ENCODE results near the gene HDAC6.
A peak's percentile ranks its signal among the peaks of the same experiment; 100 is the strongest.
"Not testable (repeated sequence)": the region's sequence is repeated elsewhere in the genome, so short reads cannot be mapped to it uniquely, and the experiment has no call there.

Gene HDAC6

DNA sequence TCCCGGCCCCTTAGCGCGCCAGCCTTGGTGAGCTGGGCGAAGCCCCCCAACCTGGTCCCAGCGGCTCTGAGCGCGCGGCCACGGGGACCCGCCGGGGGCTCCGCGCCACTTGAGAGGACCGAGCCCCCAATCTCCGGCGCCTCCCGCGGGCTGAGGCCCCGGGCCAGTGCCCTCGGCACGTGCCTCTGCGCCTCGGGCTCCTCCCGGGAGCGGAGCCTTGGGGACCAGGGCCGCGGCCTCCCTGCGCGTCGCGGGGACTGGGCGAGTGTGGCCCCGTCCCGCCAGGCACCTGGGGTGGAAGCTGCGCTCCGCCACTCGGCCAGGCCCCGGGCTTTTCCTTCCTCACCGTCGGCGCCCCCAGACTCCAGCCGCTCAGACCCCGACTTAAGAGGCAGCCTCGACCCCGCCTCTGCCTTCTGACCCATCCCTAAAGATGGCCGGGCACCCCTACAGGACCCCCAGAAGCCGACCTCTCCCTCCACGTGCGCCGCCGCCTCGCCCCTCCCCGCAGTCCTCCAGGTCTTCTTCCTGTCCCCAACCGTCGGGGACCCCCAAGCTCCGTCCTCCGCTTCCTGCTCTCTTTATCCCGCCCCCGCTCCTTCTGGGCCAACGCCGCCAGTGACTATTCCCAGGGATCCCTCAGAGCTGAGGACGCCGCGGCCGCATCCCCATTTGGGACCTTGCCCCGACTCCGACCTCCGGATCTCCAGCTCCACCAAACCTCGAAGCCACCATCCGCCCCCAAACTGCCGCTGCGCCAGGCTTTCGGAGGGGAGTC lies 25.2 kb downstream of the HDAC6 start:
- DNase-seq = no peak

DNA sequence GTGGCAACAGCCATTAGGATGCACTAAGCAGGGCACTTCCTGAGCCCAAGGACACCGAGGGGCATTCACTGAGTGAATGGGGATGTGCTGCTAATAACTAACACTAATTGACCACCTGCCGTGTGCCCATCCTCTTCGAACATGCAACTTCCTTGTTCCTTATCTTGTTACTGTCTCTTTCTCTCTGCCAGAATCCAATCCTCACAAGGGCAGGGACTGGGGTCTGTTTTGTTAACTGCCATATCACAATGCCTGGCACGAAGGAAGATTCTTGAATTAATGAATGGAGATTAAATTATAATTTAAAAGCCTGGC lies 25.7 kb downstream of the HDAC6 start:
- no peak for DNase-seq

DNA sequence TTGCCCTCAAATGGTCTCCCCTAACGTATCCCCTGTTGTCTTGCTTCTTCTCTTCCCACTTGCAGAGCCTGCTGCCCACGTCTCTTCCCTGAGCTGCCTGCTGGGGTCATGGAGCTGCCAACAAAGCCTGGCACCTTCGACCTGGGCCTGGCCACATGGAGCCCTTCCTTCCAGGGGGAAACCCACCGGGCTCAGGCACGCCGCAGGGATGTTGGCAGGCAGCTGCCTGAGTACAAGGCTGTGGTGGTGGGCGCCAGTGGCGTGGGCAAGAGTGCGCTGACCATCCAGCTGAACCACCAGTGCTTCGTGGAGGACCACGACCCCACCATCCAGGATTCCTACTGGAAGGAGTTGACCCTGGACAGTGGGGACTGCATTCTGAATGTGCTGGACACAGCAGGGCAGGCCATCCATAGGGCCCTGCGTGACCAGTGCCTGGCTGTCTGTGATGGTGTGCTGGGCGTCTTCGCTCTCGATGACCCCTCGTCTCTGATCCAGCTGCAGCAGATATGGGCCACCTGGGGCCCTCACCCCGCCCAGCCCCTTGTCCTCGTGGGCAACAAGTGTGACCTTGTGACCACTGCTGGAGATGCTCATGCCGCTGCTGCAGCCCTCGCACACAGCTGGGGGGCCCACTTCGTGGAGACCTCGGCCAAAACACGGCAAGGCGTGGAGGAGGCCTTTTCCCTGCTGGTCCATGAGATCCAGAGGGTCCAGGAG lies 27.3 kb downstream of the HDAC6 start:
- no peak for DNase-seq

DNA sequence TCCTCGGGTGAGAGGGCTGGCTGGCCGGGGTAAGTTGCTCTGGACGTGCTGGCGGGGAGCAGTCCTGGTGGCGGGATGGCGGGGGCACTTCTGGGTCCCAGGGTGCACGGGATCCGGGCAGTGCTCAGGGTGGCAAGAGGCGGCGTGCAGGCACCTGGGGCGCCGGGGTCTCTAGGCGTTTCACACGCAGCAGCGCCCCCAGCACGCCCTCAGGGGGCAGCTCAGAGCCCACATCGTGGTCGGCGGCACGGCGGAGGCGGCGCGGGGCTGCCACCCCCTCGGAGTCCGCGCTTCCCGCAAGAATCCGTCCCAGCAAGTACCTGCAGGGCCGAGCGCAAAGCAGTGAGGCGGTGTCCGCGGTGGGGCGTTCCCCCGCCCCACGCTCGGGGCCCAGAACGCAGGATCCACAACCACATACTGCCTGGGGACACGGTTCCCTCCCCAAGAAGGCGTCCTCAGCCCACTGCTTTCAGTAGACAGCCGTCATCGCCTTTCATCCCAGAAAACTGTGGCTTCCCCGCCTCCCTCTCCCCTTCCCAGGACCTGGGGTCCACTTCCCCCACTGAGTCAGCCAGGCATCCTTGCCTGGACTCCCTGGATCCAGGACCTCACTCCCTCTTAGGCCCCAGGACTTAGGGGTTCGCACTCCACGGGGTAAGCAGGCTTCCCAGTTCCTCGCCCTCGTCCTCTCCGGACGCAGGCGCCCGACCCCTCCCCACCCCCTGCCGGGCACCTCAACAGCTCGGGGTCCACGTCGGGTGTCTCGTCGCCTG lies 29.5 kb downstream of the HDAC6 start:
- DNase-seq = no peak

DNA sequence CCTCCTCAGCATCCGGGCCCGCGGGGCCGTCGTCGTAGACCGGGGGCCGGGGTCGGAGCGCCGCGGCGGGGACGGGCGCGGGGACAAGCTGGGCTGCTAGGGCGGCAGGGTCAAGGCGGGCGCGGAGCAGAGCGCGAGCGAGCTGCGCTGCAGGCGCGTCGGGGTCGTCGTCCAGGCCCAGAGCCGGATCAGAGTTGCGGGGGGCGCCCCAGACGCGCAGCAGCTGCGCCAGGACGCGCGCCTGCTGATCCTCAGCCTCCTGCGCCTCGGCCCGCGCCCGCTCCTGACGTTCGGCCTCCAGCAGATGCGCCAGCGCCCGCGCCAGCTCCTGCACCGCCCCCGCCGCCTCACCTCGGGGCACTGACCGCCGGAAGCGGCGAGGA lies 30.0 kb downstream of the HDAC6 start:
- DNase-seq = no peak

DNA sequence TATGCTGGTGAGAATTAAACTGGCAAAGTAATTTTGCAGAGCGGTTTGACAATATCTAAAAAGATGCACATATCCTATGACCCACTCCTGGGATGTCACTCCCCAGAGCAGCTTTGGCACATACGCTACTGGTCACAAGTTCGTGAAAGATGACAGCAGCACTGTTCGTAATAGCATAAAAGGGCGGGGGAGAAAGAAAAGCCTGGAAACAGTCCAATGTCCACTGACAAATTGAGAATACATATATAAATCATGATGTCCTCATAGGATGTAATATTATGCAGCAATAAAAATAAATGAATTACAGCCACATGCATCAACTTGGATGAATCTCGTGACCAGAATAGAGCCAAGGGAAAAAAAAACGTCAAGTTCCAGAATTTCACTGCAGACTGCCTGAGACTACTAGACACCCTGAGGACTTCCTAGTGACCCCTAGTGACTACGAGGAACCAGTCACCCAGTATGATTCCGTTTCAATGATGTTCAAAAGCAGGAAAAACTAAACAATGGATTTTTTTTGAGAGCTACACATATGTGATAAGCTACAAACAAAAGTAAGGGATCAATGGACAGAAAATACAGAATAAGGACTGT lies 31.8 kb downstream of the HDAC6 start:
- DNase-seq = no peak

DNA sequence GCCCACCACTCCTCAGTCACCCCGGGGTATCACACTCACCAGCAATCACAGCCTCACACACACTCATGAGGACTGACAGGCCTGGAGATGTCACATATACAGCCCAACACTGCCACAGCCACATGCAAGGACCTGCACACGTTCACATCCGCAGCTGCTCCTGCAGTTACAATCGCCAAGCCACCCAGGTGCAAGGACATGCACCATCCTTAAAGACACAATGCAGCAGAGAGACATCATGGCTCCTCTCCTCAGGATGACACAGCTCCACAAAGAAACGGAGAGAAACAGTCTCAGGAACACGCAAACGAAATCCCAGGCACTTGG lies 32.5 kb downstream of the HDAC6 start:
- no peak for DNase-seq

DNA sequence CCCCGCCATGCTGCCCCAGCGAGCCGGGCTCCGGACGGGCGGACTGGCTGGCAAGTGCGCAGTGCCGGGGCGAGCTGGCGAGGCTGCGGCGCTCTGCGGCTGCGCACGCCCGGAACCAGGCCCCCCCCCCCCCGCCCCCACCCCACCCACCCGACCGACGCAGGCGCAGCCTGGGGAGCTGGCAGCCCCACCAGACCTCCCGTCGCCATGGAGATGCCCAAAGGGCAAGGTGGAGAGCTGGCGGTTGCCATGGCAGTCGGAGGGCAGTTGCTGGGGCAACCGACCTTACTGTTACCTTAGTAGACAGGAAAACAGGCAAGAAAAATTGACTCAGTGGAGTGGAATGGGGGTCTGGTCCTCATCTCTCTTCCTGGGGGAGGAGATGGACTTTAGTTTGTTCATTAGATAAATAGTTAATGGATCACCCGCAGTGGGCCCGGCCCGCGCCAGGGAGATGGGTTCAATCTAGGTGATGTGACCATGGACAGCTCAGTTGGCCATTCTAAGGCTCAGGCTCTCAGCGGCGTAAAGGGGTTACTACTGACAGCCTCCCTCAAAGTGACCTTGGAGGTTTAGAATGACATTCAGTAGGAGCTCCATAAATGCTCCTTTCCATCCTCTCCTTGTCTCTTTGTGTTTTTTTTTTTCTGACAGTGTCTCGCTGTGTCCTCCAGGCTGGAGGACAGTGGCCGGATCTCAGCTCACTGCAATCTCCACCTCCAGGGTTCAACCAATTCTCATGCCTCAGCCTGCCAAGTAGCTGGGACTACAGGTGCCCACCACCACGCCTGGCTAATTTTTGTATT lies 33.9 kb downstream of the HDAC6 start, which contains the start of gene PCSK1N:
TSS of gene PCSK1N (minus strand) at position 87 of the 806 bp plus-strand sequence. CDS start at position 9, 78 bp downstream.
- DNase-seq = peak; percentile 13 to 49

DNA sequence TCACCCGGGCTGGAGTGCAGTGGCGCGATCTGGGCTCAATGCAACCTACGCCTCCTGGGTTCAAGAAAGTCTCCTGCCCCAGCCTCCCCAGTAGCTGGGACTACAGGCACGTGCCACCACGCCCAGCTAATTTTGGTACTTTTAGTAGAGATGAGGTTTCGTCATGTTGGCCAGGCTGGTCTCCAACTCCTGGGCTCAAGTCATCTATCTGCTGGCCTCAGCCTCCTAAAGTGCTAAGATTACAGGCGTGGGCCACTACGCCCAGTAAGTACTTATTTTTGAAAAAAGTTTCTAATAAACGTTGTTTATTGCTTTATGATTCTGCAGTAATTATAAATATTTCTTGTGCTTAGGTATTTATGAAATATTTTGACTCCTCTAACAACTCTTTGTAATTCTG lies 37.8 kb downstream of the HDAC6 start:
- no peak for DNase-seq

DNA sequence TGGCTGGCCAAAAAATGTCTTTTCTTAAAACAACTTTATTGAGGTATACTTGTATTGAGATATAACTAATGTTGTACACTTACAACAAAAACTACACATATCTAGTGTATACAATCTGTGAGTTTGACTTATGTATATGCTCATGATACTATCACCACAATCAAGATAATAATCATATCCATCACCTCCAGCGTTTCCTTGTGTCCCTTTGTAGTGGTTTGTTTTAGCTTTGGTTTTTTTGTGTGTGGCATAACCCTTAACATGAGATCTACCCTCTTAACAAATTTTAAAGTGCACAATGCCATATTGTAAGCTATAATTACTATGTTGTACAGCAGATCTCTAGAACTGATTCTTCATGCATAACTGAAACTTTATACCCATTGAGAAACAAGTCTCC lies 47.0 kb downstream of the HDAC6 start:
- DNase-seq = no peak

DNA sequence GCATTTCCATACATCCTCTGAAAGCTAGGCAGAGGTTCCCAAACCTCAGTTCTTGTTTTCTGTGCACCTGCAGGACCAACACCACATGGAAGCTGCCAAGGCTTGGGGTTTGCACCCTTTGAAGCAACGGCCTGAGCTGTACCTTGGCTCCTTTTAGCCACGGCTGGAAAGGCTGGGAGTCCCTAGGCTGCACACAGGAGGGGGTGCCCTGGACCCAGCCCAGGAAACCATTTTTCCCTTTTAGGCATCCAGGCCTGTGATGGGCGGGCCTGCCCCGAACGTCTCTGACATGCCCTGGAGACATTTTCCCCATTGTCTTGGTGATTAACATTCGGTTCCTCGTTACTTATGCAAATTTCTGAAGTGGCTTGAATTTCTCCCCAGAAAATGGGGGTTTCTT lies 51.0 kb downstream of the HDAC6 start:
- no peak for DNase-seq

DNA sequence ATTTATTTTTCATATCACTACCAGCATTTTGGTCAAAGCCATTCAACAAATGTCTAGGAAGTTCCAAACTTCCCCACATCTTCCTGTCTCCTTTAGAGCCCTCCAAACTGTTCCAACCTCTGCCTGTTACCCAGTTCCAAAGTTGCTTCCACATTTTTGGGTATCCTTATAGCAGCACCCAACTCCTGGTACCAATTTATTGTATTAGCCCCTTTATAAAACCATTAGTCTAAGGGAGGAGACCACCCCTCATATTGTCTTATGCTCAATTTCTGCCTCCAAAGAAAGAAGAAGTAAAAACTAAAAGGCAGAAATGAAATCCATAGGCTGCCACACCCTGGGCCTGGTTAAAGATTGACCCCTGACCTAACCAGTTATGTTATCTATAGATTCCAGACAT lies 51.6 kb downstream of the HDAC6 start:
- DNase-seq = not testable (repeated sequence)

DNA sequence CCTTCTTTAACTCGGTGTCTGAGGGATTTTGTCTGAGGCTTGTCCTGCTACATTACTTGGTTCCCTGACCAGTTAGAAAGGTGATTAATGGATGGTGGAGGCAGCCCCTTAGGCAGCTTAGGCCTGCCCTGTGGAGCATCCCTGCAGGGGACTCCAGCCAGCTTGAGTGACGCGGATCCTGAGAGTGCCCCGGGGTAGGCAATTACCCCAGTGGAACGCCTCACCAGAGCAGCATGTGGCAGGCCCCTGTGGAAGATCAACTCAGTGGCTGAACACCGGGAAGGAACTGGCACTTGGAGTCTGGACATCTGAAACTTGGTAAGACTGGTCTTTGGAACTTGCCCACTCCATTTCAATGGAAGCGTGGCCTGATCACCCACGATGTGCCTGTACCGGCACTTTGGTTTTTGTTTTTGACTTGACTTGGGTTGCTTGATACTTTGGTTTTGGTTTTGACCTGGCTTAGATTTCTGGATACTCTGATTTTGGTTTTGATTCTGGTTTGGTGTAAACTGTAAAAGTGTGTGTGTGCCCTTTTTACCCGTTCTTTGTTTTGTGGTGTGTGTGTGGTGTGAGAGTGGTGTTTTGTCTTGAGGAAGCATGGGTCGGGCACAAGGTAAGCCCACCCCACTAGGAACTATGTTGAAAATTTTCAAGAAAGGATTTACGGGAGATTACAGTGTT lies 52.4 kb downstream of the HDAC6 start:
- DNase-seq = not testable (repeated sequence)

DNA sequence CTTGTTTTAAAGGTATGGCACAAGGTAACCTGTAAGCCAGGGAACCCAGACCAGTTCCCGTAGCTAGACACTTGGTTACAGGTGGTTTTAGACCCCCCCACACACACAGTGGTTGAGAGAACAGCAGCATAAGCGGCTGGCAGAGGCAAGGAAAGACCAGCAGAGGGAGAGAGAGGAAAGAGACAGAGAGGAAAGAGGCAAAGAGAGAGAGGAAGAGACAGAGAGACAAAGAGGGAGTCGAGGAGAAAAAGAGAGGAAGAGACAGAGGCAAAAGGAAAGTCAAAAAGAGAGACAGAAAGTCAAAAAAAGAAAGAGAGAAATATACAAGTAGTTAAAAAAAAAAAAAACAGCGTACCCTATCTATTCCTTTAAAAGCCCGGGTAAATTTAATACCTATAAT lies 53.0 kb downstream of the HDAC6 start:
- DNase-seq = no peak

DNA sequence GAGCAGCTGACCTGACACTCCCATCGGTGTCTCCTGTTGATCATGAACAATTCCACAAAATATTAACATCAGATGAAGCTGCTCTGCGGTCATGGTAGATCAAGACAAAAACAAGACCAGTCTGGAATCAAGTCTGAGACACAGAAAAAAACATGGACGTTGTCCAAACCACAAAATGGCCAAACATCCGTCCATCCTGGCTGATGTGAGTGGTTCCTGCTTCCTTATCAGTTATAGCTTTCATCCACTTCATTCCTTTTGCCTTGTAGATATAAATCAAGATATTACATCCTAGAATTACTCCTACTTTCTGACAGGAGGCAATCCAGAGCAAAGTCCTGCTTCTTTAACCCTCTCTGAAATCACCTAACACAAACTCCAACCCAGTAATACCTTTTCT lies 62.3 kb downstream of the HDAC6 start:
- DNase-seq = no peak

DNA sequence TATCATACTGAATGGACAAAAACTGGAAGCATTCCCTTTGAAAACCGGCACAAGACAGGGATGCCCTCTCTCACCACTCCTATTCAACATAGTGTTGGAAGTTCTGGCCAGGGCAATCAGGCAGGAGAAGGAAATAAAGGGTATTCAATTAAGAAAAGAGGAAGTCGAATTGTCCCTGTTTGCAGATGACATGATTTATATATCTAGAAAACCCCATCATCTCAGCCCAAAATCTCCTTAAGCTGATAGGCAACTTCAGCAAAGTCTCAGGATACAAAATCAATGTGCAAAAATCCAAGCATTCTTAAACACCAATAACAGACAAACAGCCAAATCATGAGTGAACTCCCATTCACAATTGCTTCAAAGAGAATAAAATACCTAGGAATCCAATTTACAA lies 70.2 kb downstream of the HDAC6 start:
- DNase-seq = not testable (repeated sequence)
